HG03442 (cell line): ENCODE data around the gene PIF1.
"Not testable (repeated sequence)": the region's sequence is repeated elsewhere in the genome, so short reads cannot be mapped to it uniquely, and the experiment has no call there.

Experiments
- ATAC-seq: cut with Tn5 transposase; IDR thresholded peaks from one replicate; pipeline ENCODE4 v1.9.1; 2021; ENCODE audit warnings: mild to moderate bottlenecking, moderate library complexity; ENCODE audit not compliant: unreplicated experiment

Gene PIF1

GRCh38 chr15:64809649-64810496 lies 15.6 kb downstream of the PIF1 start:
- ATAC-seq = no peak

- no peak for ATAC-seq
These were observed 16.5 kb downstream of the PIF1 start for GRCh38 chr15:64808785-64809453.

- no peak for ATAC-seq
These were observed 17.7 kb downstream of the PIF1 start for GRCh38 chr15:64807751-64808222.

GRCh38 chr15:64807051-64807749 lies 18.2 kb downstream of the PIF1 start:
- ATAC-seq = no peak

GRCh38 chr15:64806509-64806908 lies 18.9 kb downstream of the PIF1 start:
- no peak for ATAC-seq

GRCh38 chr15:64804619-64805018 lies 20.8 kb downstream of the PIF1 start:
- ATAC-seq = no peak

GRCh38 chr15:64803526-64803925 lies 21.9 kb downstream of the PIF1 start:
- no peak for ATAC-seq

- no peak for ATAC-seq
These were observed 25.0 kb downstream of the PIF1 start for GRCh38 chr15:64800476-64800875.

- ATAC-seq = not testable (repeated sequence)
These were observed 26.5 kb downstream of the PIF1 start for GRCh38 chr15:64798905-64799304.

GRCh38 chr15:64795921-64796320 lies 29.5 kb downstream of the PIF1 start:
- ATAC-seq = not testable (repeated sequence)

GRCh38 chr15:64795299-64795698 lies 30.1 kb downstream of the PIF1 start:
- not testable (repeated sequence) for ATAC-seq

- ATAC-seq = no peak
These were observed 33.2 kb downstream of the PIF1 start for GRCh38 chr15:64792282-64792681.

GRCh38 chr15:64791401-64791800 lies 34.0 kb downstream of the PIF1 start:
- no peak for ATAC-seq

- no peak for ATAC-seq
These were observed 41.7 kb downstream of the PIF1 start for GRCh38 chr15:64783796-64784195.

- no peak for ATAC-seq
These were observed 42.7 kb downstream of the PIF1 start for GRCh38 chr15:64782751-64783150.

GRCh38 chr15:64781299-64781698 lies 44.1 kb downstream of the PIF1 start:
- ATAC-seq = no peak

- ATAC-seq = no peak
These were observed 44.8 kb downstream of the PIF1 start for GRCh38 chr15:64780600-64781156.

- ATAC-seq = no peak
These were observed 45.8 kb downstream of the PIF1 start for GRCh38 chr15:64779630-64780029.

GRCh38 chr15:64779024-64779423 lies 46.4 kb downstream of the PIF1 start:
- no peak for ATAC-seq

GRCh38 chr15:64776402-64776786 lies 49.1 kb downstream of the PIF1 start:
- no peak for ATAC-seq
